Measurements from ENCODE around the gene ZCWPW1.

- TF ChIP-seq POLR2A (IDR thresholded peaks at IDR 0.05) (no peak), POLR2AphosphoS5 (IDR thresholded peaks at IDR 0.05) (no peak), CTCF (IDR thresholded peaks at IDR 0.05) (no peak)
Observed at GRCh38 chr7:100400656-100401055, 27.8 kb downstream of the ZCWPW1 start.
